HepG2 (cell line): ENCODE measurements around the gene JMJD6. TPM values are rescaled to one million over a fixed set of nuclear protein-coding genes. Genes with fewer than 3 reads are reported as not detected.

Source experiments
- ARID3A ChIP-seq: IDR thresholded peaks from 2 replicates; pipeline ENCODE4 v1.6.1; 2012; ENCODE audit warnings: low read depth, low read length, improper control_type of control experiment
- ARNT2 ChIP-seq: sonication (generic); formaldehyde crosslinking; IDR thresholded peaks from 2 replicates; pipeline ENCODE4 v1.8.0; 2022; ENCODE audit warnings: mild to moderate bottlenecking, low read depth, missing genetic modification reagents, moderate library complexity
- ATF6 ChIP-seq: sonication (generic); formaldehyde crosslinking; conservative IDR thresholded peaks from 2 replicates; pipeline ENCODE4 v1.4.0; 2020; ENCODE audit warnings: missing genetic modification reagents
- CERS6 ChIP-seq: sonication (generic); formaldehyde crosslinking; IDR thresholded peaks from 2 replicates; pipeline ENCODE4 v1.5.0; 2020; ENCODE audit warnings: missing genetic modification reagents
- EP300 ChIP-seq, 3 experiments: sonication (generic) in 1 of 3; formaldehyde crosslinking in 1 of 3; IDR thresholded peaks; 2 replicates each; pipeline versions ENCODE4 v1.5.1 to v1.6.1; 2011 to 2020; ENCODE audit warnings: low read depth in 2 of 3, low read length in 2 of 3, borderline replicate concordance in 1 of 3, improper control_type of control experiment in 1 of 3, mild to moderate bottlenecking in 1 of 3, missing genetic modification reagents in 1 of 3, moderate library complexity in 1 of 3
- GATA4 ChIP-seq: sonication (generic); IDR thresholded peaks from 2 replicates; pipeline ENCODE4 v1.6.1; 2016; ENCODE audit warnings: antibody characterized with exemption, low read depth, borderline replicate concordance
- HOXA5 ChIP-seq: sonication (generic); formaldehyde crosslinking; IDR thresholded peaks from 2 replicates; pipeline ENCODE4 v1.4.0; 2020; ENCODE audit warnings: missing genetic modification reagents
- MXD4 ChIP-seq: IDR thresholded peaks from 2 replicates; pipeline ENCODE4 v1.6.1; 2016; ENCODE audit warnings: mild to moderate bottlenecking, missing biosample characterization, missing genetic modification reagents
- PITX1 ChIP-seq: sonication (generic); formaldehyde crosslinking; IDR thresholded peaks from 2 replicates; pipeline ENCODE4 v1.5.1; 2020; ENCODE audit warnings: mild to moderate bottlenecking, missing genetic modification reagents
- PRDM4 ChIP-seq: sonication (generic); formaldehyde crosslinking; IDR thresholded peaks from 2 replicates; pipeline ENCODE4 v1.9.0; 2021; ENCODE audit warnings: missing genetic modification reagents, borderline replicate concordance
- PRMT3 ChIP-seq: sonication (generic); formaldehyde crosslinking; IDR thresholded peaks from 2 replicates; pipeline ENCODE4 v1.8.1; 2022; ENCODE audit warnings: low read depth, mild to moderate bottlenecking, moderate library complexity, missing genetic modification reagents, borderline replicate concordance
- SKI ChIP-seq: fragments of 450-650 bp; IDR thresholded peaks from one replicate; pipeline ENCODE4 v1.6.1; 2018; ENCODE audit warnings: mild to moderate bottlenecking; ENCODE audit not compliant: partially characterized antibody
- SMYD3 ChIP-seq: sonication (generic); formaldehyde crosslinking; IDR thresholded peaks from 2 replicates; pipeline ENCODE4 v1.8.1; 2023; ENCODE audit warnings: mild to moderate bottlenecking, missing genetic modification reagents
- SOX5 ChIP-seq: IDR thresholded peaks from 2 replicates; pipeline ENCODE4 v1.6.1; 2016; ENCODE audit warnings: borderline replicate concordance
- SPEN ChIP-seq: sonication (generic); formaldehyde crosslinking; IDR thresholded peaks from 2 replicates; pipeline ENCODE4 v1.5.1; 2020; ENCODE audit warnings: low read depth, mild to moderate bottlenecking, missing genetic modification reagents
- STAG1 ChIP-seq: sonication (generic); formaldehyde crosslinking; IDR thresholded peaks from 2 replicates; pipeline ENCODE4 v1.4.0; 2020; ENCODE audit warnings: missing genetic modification reagents
- SYNCRIP ChIP-seq: fragments of 200-400 bp; formaldehyde crosslinking; IDR thresholded peaks from 2 replicates; pipeline ENCODE4 v1.6.1; 2018; ENCODE audit warnings: mild to moderate bottlenecking, low read depth, low read length; ENCODE audit not compliant: insufficient read depth
- TFDP2 ChIP-seq: sonication (generic); formaldehyde crosslinking; IDR thresholded peaks from 2 replicates; pipeline ENCODE4 v1.4.0; 2020; ENCODE audit warnings: missing genetic modification reagents
- ZNF296 ChIP-seq: sonication (generic); formaldehyde crosslinking; conservative IDR thresholded peaks from 2 replicates; pipeline ENCODE4 v1.5.0; 2020; ENCODE audit warnings: mild to moderate bottlenecking, missing genetic modification reagents
- ZNF709 ChIP-seq: sonication (generic); formaldehyde crosslinking; IDR thresholded peaks from 2 replicates; pipeline ENCODE4 v1.5.0; 2020; ENCODE audit warnings: mild to moderate bottlenecking, missing genetic modification reagents
- polyA plus RNA-seq, 8 experiments: library from polyadenylated mRNA; depleted of rRNA in 3 of 8; stranded (reverse) in 7 of 8; unstranded in 1 of 8; fragments of >200 nt; fragmentation: Illumina TruSeq in 4 of 8; extraction: Trizol in 4 of 8; gene quantifications; 2 replicates each; pipeline versions ENCODE4 v1.2.1 to v1.2.3, GENCODE V29; 2011 to 2016; ENCODE audit warnings: low read depth in 4 of 8, missing spikeins in 1 of 8, mixed read lengths in 1 of 8; ENCODE audit not compliant: insufficient read depth in 1 of 8
- total RNA-seq, 5 experiments: library from RNA; depleted of rRNA; stranded (reverse); fragments of >200 nt; fragmentation: Illumina TruSeq; extraction: Trizol; gene quantifications; 2 replicates each; pipeline ENCODE4 v1.2.3, GENCODE V29; 2016; ENCODE audit warnings: low read depth in 1 of 5

The JMJD6 gene
- total and polyA plus RNA-seq, 2 of the 13 experiments (the other 11 are each of a cell fraction or from before 2014, with no cell fraction given) = 33.6 to 41.0 TPM

- TF ChIP-seq ARID3A (no peak), ZNF296 (CRISPR knock-in tag) (no peak), PITX1 (CRISPR knock-in tag) (0 out of 2 replicates have a peak, but pooled peaks have one; percentile 23), GATA4 (no peak), TFDP2 (CRISPR knock-in tag) (no peak), CERS6 (no peak), SPEN (CRISPR knock-in tag) (no peak), HOXA5 (no peak), MXD4 (CRISPR knock-in tag) (peak; percentile 24; the same call in 1 of the 2 replicates), ARNT2 (CRISPR knock-in tag) (no peak), PRMT3 (CRISPR knock-in tag) (no peak), PRDM4 (CRISPR knock-in tag) (no peak), SMYD3 (CRISPR knock-in tag) (no peak), SOX5 (CRISPR knock-in tag) (no peak), ATF6 (CRISPR knock-in tag) (no peak), ZNF709 (CRISPR knock-in tag) (peak; percentile 37; the same call in 1 of the 2 replicates), STAG1 (no peak), EP300 (IDR thresholded peaks at IDR 0.05; ENCODE audit: low read depth in 2 of 2, low read length in 2 of 2) (no peak), EP300 (CRISPR knock-in tag; IDR thresholded peaks at IDR 0.05; ENCODE audit: borderline replicate concordance) (no peak; the same call in 1 of the 2 replicates), SKI (no peak), SYNCRIP (no peak)
Measured at GRCh38 chr17:76709077-76709950, 17.1 kb downstream of the JMJD6 start (continued).
